Testis (tissue), 3 donors: ENCODE results near the gene SMIM30. TPM values are rescaled to one million over a fixed set of nuclear protein-coding genes. Genes with fewer than 3 reads are reported as not detected.
A peak's percentile ranks its signal among the peaks of the same experiment; 100 is the strongest.

Experiments
- DNase-seq: peaks from one replicate; pipeline ENCODE4 v3.0.0-alpha.2; 2019
- H3K27ac ChIP-seq, 2 donors: fragments of 200-600 bp; sonication (generic); one replicate each; pipeline ENCODE4 v1.5.1; 2019
- H3K27me3 ChIP-seq: fragments of 200-600 bp; sonication (generic); one replicate; pipeline ENCODE4 v1.5.1; 2019
- H3K36me3 ChIP-seq: fragments of 200-600 bp; sonication (generic); one replicate; pipeline ENCODE4 v1.5.1; 2017; ENCODE audit warnings: low read depth; ENCODE audit errors: missing control alignments
- H3K4me1 ChIP-seq: fragments of 200-600 bp; sonication (generic); one replicate; pipeline ENCODE4 v1.5.1; 2019
- H3K4me3 ChIP-seq, 2 donors: fragments of 200-600 bp; sonication (generic); one replicate each; pipeline ENCODE4 v1.5.1; 2017 to 2019
- H3K9me3 ChIP-seq: fragments of 200-600 bp; sonication (generic); one replicate; pipeline ENCODE4 v1.5.1; 2017
- POLR2A ChIP-seq: fragments of 450-650 bp; IDR thresholded peaks from one replicate; pipeline ENCODE4 v1.6.1; 2017; ENCODE audit warnings: antibody characterized with exemption, mild to moderate bottlenecking, moderate library complexity
- WGBS, 2 donors: methylation state at CpG; one replicate each; pipeline ENCODE4 v1.1.5; 2018; 5-methylcytosine and 5-hydroxymethylcytosine counted together
- intact Hi-C: fragments of 100-400 bp; cut with DNase I; formaldehyde crosslinking; loops from one replicate; pipeline ENCODE4 v1.15.1; 2023; ENCODE audit warnings: low total_unique reads
- polyA plus RNA-seq: library from polyadenylated mRNA; stranded (reverse); fragments of 350-450 nt; fragmentation: Illumina TruSeq; extraction: RNeasy Lipid Tissue Mini Kit (QIAGEN cat#74804); gene quantifications from one replicate; pipeline ENCODE4 v1.2.3, GENCODE V29; 2014; ENCODE audit warnings: low read depth, low replicate concordance; ENCODE audit not compliant: insufficient read depth
- total RNA-seq, 2 donors: library from RNA; depleted of rRNA; stranded (reverse); fragments of >200 nt; gene quantifications; one replicate each; pipeline ENCODE4 v1.2.3, GENCODE V29; 2016
- TF ChIP-seq, protein P1 (sequence below), 3 experiments: fragments of 450-650 bp in 2 of 3; fragments of 200-600 bp in 1 of 3; sonication (generic) in 1 of 3; IDR thresholded peaks; one replicate each; pipeline ENCODE4 v1.5.1; 2016 to 2019; ENCODE audit warnings: antibody characterized with exemption in 3 of 3, mild to moderate bottlenecking in 2 of 3, moderate library complexity in 1 of 3

The SMIM30 gene
- total and polyA plus RNA-seq, 3 donors from 2014 or later: 23.2 to 27.7 (median 25.9) TPM

- H3K4me1 ChIP-seq: no peaks in the 10 kb centered on the region
- DNase-seq: no peak
- no peaks in the 10 kb centered on the region for H3K9me3 ChIP-seq
- intact Hi-C loops: no loop called here
- TF ChIP-seq POLR2A: no peak
- TF ChIP-seq, protein P1, sequence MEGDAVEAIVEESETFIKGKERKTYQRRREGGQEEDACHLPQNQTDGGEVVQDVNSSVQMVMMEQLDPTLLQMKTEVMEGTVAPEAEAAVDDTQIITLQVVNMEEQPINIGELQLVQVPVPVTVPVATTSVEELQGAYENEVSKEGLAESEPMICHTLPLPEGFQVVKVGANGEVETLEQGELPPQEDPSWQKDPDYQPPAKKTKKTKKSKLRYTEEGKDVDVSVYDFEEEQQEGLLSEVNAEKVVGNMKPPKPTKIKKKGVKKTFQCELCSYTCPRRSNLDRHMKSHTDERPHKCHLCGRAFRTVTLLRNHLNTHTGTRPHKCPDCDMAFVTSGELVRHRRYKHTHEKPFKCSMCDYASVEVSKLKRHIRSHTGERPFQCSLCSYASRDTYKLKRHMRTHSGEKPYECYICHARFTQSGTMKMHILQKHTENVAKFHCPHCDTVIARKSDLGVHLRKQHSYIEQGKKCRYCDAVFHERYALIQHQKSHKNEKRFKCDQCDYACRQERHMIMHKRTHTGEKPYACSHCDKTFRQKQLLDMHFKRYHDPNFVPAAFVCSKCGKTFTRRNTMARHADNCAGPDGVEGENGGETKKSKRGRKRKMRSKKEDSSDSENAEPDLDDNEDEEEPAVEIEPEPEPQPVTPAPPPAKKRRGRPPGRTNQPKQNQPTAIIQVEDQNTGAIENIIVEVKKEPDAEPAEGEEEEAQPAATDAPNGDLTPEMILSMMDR (IDR thresholded peaks at IDR 0.05): no peak
- 75 to 85% methylated on average over 2 of the region's 2 CpGs for WGBS, 2 donors
- no peak overlapping the region for H3K4me3 ChIP-seq
- no peaks in the 10 kb centered on the region for H3K36me3 ChIP-seq
- H3K27me3 ChIP-seq: no peaks in the 10 kb centered on the region
- no peak overlapping the region for H3K27ac ChIP-seq
Measured at GRCh38 chr7:113078331-113078730, 40.0 kb downstream of the SMIM30 start.

- Histone ChIP-seq H3K9me3 (no peaks in the 10 kb centered on the region), H3K4me1 (no peaks in the 10 kb centered on the region), H3K27ac (no peak overlapping the region), H3K36me3 (no peaks in the 10 kb centered on the region), H3K4me3 (no peak overlapping the region), H3K27me3 (no peaks in the 10 kb centered on the region)
- TF ChIP-seq POLR2A: no peak
- TF ChIP-seq, protein P1 (IDR thresholded peaks at IDR 0.05): no peak
- intact Hi-C loops: no loop called here
- no peak for DNase-seq
- WGBS, 2 donors: 75% methylated on average over 3 of the region's 3 CpGs
Measured at GRCh38 chr7:113076703-113077102, 41.7 kb downstream of the SMIM30 start.

DNA sequence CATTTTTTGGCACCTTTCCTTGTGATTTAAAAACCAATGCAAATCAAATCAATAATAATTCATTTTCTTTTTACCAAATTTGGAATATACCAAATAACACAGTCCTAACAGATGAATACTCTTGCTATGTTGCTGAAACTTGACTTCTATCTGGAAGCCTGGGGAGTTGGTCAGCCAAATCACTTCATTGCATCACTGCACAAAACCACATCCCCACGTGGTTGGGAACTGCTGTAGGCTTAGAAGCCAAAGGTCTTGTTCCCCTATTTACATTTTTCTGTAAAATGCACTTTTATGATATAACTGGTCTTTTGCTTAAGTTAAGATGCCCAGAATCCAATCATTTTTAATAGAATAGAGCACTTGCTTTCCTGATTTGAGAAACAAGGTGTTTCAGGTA lies 46.9 kb downstream of the SMIM30 start:
- Histone ChIP-seq H3K4me3 (no peak overlapping the region), H3K4me1 (no peaks in the 10 kb centered on the region), H3K36me3 (no peaks in the 10 kb centered on the region), H3K27ac (no peak overlapping the region), H3K27me3 (no peaks in the 10 kb centered on the region), H3K9me3 (no peaks in the 10 kb centered on the region)
- WGBS, 2 donors: 14 to 37% methylated on average over 1 of the region's 1 CpG
- intact Hi-C loops: no loop called here
- DNase-seq: peak; percentile 25
- no peak for TF ChIP-seq POLR2A
- TF ChIP-seq, protein P1 (IDR thresholded peaks at IDR 0.05): no peak

Other genes starting within 250 kb of the SMIM30 start
- gene GPR85, start 31.7 kb downstream of the SMIM30 start, total RNA-seq: 1 to 10 TPM; 2.8 to 5.4 TPM
- gene GPR85, start 31.7 kb downstream of the SMIM30 start, polyA plus RNA-seq: 18.5 TPM